Measurements from ENCODE around the gene AKAP1. TPM values are rescaled to one million over a fixed set of nuclear protein-coding genes. Genes with fewer than 3 reads are reported as not detected.

The AKAP1 gene
- total RNA-seq, 1 donor from 2014 or later: 127 TPM

DNA sequence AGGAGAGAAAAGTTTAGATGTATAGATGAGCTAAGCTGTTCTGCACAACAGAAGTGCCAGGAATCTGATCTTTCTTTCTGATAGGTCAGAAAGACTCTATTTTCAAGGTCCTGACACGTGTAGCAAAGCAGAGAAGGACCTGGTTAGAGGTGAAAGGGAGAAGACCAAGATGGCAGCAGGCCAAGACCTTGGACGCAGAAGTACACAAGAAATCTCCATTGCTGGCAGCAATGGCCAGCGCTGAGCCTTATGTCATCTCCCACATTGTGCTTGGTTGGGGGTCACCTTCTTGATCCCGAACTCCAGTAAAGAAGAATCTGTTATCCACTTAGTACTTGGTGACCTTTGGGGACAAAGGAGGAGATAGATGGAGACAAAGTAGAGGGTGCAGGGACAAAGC, 41.8 kb upstream of the AKAP1 start:
- DNase-seq (ENCODE audit: low spot score in 2 of 2): no peak
- no peaks in the 10 kb centered on the region for H3K9me3 ChIP-seq
- intact Hi-C loops (cut with DNase I): no loop called here
- TF ChIP-seq, protein P1, sequence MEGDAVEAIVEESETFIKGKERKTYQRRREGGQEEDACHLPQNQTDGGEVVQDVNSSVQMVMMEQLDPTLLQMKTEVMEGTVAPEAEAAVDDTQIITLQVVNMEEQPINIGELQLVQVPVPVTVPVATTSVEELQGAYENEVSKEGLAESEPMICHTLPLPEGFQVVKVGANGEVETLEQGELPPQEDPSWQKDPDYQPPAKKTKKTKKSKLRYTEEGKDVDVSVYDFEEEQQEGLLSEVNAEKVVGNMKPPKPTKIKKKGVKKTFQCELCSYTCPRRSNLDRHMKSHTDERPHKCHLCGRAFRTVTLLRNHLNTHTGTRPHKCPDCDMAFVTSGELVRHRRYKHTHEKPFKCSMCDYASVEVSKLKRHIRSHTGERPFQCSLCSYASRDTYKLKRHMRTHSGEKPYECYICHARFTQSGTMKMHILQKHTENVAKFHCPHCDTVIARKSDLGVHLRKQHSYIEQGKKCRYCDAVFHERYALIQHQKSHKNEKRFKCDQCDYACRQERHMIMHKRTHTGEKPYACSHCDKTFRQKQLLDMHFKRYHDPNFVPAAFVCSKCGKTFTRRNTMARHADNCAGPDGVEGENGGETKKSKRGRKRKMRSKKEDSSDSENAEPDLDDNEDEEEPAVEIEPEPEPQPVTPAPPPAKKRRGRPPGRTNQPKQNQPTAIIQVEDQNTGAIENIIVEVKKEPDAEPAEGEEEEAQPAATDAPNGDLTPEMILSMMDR (IDR thresholded peaks at IDR 0.05): no peak
- H3K4me1 ChIP-seq: peaks cover 0 to 6% of the 10 kb centered on the region in 2 donors
- peaks cover 3% of the 10 kb centered on the region for H3K27me3 ChIP-seq
- no peaks in the 10 kb centered on the region for H3K36me3 ChIP-seq
- H3K27ac ChIP-seq: no peak overlapping the region
- H3K4me3 ChIP-seq: no peak overlapping the region

DNA sequence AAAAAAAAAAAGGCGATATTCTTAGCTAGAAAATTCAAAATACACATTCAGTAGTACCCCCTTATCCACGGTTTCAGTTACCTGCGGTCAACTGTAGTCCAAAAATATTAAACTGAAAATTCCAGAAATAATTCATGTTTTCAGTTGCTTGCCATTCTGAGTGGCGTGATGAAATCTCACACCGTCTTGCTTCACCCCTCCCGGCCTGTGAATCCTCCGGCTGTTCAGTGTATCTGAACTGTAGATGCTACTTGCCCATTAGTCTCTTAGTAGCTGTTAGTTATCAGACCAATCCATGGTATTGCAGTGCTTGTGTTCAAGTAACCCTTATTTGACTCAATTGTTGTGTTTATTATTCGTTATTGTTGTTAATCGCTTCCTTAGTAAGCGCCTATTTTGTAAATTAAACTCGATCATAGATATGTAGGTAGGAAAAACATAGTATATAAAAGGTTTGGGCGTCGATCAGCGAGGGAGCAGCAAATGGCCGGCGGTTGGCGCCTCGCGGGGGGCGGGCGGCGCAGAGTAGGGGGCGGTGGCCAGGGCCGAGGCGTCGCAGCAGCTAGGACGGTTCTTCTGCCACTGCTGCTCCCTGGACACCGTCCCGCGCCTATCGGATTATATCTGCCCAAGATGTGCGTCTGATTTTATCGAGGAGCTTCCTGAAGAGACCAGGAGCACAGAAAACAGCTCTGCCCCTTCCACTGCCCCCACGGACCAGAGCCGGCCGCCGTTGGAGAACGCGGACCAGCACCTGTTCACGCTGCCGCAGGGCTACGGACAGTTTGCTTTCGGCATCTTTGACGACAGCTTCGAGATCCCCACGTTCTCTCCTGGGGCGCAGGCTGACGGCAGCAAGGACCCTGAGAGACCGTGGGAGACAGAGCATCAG, 39.8 kb upstream of the AKAP1 start:
- no peak for DNase-seq (ENCODE audit: low spot score in 2 of 2)
- intact Hi-C loops (cut with DNase I): no loop called here
- Histone ChIP-seq H3K27me3 (peaks cover 3% of the 10 kb centered on the region), H3K36me3 (no peaks in the 10 kb centered on the region), H3K9me3 (no peaks in the 10 kb centered on the region), H3K4me3 (peak overlapping the region; percentile 50 to 62), H3K4me1 (peaks cover 0 to 6% of the 10 kb centered on the region in 2 donors), H3K27ac (peak overlapping the region; percentile 42 to 61)
- TF ChIP-seq, protein P1 (IDR thresholded peaks at IDR 0.05): no peak

DNA sequence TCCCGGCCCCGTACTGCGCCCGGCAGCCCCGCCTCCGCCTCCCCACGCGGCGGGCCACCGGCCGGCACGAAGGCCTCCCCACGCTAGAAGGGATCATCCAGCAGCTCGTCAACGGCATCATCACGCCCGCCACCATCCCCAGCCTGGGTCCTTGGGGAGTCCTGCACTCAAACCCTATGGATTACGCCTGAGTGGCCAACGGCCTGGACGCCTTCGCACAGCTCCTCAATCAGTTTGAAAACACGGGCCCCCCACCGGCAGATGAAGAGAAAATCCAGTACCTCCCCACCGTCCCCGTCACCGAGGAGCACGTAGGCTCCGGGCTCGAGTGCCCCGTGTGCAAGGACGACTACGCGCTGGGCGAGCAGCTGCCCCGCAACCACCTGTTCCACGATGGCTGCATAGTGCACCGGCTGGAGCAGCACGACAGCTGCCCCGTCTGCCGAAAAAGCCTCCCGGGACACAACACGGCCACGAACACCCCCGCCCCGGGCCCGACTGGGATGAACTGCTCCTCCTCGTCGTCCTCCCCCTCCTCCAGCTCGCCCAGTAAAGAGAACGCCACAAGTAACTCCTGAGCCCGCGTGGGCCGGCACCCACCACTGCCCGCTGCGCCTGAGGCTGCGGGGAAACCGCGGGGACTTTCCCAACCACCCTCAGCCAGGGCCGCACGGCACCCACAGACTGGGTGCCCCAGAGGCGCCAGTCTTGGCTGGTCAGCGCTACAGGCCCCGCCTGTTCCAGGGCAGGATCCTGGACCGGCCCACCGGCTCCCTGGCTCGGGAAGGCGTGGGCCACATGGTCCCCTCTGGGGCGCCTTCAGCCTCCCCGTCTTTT, 39.0 kb upstream of the AKAP1 start:
- peaks cover 0 to 6% of the 10 kb centered on the region in 2 donors for H3K4me1 ChIP-seq
- no peaks in the 10 kb centered on the region for H3K36me3 ChIP-seq
- TF ChIP-seq, protein P1 (IDR thresholded peaks at IDR 0.05): no peak
- peak overlapping the region; percentile 50 to 62 for H3K4me3 ChIP-seq
- H3K27ac ChIP-seq: peak overlapping the region; percentile 42 to 61
- no peaks in the 10 kb centered on the region for H3K9me3 ChIP-seq
- peaks cover 3% of the 10 kb centered on the region for H3K27me3 ChIP-seq
- intact Hi-C loops (cut with DNase I): loop anchor here (2.0 kb wide), 2 partner anchors 39 to 41 kb away; partner anchors contain the start of gene AKAP1
- DNase-seq (ENCODE audit: low spot score in 2 of 2): peak in 1 of 2 donors; percentile 65

DNA sequence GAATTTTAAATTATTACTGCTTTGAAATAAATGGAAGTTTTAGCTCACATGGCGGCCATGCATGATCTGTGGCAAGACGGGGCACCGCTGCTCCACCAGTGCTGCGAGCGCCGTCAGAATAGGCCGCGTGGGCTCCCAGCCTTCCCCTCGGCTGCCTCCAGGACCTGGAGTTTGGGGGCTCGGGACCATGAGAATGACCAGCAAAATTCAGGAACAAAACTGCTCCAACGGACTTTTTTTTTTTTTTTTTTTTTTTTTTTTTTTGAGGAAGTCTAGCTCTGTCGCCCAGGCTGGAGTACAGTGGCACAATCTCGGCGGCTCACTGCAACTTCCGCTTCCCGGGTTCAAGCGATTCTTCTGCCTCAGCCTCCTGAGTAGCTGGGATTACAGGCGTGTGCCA, 38.3 kb upstream of the AKAP1 start:
- H3K27ac ChIP-seq: peak overlapping the region; percentile 42 to 61
- TF ChIP-seq, protein P1 (IDR thresholded peaks at IDR 0.05): no peak
- intact Hi-C loops (cut with DNase I): loop anchor here (2.0 kb wide), 2 partner anchors 38 to 42 kb away; partner anchors contain the start of gene AKAP1
- DNase-seq (ENCODE audit: low spot score in 2 of 2): no peak
- peak overlapping the region; percentile 50 to 62 for H3K4me3 ChIP-seq
- H3K9me3 ChIP-seq: no peaks in the 10 kb centered on the region
- H3K27me3 ChIP-seq: peaks cover 3% of the 10 kb centered on the region
- H3K4me1 ChIP-seq: peaks cover 0 to 6% of the 10 kb centered on the region in 2 donors
- H3K36me3 ChIP-seq: no peaks in the 10 kb centered on the region

DNA sequence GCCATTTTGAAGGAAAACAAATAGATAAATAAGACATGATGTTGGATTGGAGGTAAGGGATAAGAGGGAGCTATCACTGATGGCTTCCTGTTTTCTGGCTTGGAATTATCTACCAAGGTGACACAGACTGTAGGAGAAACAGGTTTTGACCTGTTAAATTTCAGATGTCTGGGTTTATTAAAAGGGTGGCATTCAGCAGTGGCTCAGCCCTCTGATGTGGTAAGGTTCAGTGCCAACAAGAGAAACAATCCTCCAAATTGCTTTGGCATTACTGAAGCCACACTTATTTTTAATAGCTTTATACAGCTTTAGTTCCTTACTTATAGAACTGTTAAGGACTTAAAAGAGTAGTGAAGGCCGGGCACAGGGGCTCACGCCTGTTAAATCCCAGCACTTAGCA, 37.0 kb upstream of the AKAP1 start:
- Histone ChIP-seq H3K4me3 (no peak overlapping the region), H3K27ac (no peak overlapping the region), H3K27me3 (peaks cover 3% of the 10 kb centered on the region), H3K9me3 (no peaks in the 10 kb centered on the region), H3K4me1 (peaks cover 0 to 6% of the 10 kb centered on the region in 2 donors), H3K36me3 (no peaks in the 10 kb centered on the region)
- intact Hi-C loops (cut with DNase I): no loop called here
- TF ChIP-seq, protein P1 (IDR thresholded peaks at IDR 0.05): no peak
- DNase-seq (ENCODE audit: low spot score in 2 of 2): no peak

All from ascending aorta (tissue), 2 donors.